Activated naive CD4-positive, alpha-beta T cell treated with Interleukin-2 at 50 U/mL for 16 hours (primary cell): Measurements from ENCODE around the gene STH.
"Not testable (repeated sequence)": the region's sequence is repeated elsewhere in the genome, so short reads cannot be mapped to it uniquely, and the experiment has no call there.

ENCODE experiments used
- DNase-seq: peaks from one replicate; pipeline ENCODE4 v3.0.0-alpha.2; 2020

The STH gene

DNA sequence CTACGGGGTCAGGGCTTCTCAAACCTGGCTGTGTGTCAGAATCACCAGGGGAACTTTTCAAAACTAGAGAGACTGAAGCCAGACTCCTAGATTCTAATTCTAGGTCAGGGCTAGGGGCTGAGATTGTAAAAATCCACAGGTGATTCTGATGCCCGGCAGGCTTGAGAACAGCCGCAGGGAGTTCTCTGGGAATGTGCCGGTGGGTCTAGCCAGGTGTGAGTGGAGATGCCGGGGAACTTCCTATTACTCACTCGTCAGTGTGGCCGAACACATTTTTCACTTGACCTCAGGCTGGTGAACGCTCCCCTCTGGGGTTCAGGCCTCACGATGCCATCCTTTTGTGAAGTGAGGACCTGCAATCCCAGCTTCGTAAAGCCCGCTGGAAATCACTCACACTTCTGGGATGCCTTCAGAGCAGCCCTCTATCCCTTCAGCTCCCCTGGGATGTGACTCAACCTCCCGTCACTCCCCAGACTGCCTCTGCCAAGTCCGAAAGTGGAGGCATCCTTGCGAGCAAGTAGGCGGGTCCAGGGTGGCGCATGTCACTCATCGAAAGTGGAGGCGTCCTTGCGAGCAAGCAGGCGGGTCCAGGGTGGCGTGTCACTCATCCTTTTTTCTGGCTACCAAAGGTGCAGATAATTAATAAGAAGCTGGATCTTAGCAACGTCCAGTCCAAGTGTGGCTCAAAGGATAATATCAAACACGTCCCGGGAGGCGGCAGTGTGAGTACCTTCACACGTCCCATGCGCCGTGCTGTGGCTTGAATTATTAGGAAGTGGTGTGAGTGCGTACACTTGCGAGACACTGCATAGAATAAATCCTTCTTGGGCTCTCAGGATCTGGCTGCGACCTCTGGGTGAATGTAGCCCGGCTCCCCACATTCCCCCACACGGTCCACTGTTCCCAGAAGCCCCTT is 10.9 kb downstream of the STH start:
- DNase-seq, result no peak

DNA sequence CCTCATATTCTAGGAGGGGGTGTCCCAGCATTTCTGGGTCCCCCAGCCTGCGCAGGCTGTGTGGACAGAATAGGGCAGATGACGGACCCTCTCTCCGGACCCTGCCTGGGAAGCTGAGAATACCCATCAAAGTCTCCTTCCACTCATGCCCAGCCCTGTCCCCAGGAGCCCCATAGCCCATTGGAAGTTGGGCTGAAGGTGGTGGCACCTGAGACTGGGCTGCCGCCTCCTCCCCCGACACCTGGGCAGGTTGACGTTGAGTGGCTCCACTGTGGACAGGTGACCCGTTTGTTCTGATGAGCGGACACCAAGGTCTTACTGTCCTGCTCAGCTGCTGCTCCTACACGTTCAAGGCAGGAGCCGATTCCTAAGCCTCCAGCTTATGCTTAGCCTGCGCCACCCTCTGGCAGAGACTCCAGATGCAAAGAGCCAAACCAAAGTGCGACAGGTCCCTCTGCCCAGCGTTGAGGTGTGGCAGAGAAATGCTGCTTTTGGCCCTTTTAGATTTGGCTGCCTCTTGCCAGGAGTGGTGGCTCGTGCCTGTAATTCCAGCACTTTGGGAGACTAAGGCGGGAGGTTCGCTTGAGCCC is 11.6 kb downstream of the STH start:
- no peak for DNase-seq

DNA sequence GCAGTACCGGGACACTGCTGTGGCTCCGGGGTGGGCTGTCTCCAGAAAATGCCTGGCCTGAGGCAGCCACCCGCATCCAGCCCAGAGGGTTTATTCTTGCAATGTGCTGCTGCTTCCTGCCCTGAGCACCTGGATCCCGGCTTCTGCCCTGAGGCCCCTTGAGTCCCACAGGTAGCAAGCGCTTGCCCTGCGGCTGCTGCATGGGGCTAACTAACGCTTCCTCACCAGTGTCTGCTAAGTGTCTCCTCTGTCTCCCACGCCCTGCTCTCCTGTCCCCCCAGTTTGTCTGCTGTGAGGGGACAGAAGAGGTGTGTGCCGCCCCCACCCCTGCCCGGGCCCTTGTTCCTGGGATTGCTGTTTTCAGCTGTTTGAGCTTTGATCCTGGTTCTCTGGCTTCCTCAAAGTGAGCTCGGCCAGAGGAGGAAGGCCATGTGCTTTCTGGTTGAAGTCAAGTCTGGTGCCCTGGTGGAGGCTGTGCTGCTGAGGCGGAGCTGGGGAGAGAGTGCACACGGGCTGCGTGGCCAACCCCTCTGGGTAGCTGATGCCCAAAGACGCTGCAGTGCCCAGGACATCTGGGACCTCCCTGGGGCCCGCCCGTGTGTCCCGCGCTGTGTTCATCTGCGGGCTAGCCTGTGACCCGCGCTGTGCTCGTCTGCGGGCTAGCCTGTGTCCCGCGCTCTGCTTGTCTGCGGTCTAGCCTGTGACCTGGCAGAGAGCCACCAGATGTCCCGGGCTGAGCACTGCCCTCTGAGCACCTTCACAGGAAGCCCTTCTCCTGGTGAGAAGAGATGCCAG is 12.9 kb downstream of the STH start:
- DNase-seq, result no peak

DNA sequence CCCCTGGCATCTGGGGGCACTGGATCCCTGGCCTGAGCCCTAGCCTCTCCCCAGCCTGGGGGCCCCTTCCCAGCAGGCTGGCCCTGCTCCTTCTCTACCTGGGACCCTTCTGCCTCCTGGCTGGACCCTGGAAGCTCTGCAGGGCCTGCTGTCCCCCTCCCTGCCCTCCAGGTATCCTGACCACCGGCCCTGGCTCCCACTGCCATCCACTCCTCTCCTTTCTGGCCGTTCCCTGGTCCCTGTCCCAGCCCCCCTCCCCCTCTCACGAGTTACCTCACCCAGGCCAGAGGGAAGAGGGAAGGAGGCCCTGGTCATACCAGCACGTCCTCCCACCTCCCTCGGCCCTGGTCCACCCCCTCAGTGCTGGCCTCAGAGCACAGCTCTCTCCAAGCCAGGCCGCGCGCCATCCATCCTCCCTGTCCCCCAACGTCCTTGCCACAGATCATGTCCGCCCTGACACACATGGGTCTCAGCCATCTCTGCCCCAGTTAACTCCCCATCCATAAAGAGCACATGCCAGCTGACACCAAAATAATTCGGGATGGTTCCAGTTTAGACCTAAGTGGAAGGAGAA is 13.5 kb downstream of the STH start:
- no peak for DNase-seq

DNA sequence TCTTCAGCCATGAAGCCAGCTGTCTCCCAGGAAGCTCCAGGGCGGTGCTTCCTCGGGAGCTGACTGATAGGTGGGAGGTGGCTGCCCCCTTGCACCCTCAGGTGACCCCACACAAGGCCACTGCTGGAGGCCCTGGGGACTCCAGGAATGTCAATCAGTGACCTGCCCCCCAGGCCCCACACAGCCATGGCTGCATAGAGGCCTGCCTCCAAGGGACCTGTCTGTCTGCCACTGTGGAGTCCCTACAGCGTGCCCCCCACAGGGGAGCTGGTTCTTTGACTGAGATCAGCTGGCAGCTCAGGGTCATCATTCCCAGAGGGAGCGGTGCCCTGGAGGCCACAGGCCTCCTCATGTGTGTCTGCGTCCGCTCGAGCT is 14.1 kb downstream of the STH start:
- no peak for DNase-seq

DNA sequence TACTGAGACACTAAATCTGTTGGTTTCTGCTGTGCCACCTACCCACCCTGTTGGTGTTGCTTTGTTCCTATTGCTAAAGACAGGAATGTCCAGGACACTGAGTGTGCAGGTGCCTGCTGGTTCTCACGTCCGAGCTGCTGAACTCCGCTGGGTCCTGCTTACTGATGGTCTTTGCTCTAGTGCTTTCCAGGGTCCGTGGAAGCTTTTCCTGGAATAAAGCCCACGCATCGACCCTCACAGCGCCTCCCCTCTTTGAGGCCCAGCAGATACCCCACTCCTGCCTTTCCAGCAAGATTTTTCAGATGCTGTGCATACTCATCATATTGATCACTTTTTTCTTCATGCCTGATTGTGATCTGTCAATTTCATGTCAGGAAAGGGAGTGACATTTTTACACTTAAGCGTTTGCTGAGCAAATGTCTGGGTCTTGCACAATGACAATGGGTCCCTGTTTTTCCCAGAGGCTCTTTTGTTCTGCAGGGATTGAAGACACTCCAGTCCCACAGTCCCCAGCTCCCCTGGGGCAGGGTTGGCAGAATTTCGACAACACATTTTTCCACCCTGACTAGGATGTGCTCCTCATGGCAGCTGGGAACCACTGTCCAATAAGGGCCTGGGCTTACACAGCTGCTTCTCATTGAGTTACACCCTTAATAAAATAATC is 14.6 kb downstream of the STH start:
- DNase-seq, result no peak

DNA sequence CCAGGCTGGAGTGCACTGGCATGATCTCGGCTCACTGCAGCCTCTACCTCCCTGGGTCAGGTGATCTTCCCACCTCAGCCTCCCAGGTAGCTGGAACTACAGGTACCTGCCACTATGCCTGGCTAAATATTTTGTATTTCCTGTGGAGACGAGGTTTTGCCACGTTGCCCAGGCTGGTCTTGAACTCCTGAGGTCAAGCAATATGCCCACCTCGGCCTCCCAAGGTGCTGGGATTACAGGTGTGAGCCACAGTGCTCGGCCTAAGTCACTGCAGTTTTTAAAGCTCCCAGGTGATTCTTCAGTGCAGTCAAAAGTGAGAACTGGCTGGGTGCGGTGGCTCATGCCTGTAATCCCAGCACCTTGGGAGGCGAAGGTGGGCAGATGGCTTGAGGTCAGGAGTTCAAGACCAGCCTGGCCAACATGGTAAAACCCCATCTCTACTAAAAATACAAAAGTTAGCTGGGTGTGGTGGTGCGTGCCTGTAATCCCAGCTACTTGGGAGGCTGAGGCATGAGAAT is 20.4 kb downstream of the STH start:
- DNase-seq, result not testable (repeated sequence)

DNA sequence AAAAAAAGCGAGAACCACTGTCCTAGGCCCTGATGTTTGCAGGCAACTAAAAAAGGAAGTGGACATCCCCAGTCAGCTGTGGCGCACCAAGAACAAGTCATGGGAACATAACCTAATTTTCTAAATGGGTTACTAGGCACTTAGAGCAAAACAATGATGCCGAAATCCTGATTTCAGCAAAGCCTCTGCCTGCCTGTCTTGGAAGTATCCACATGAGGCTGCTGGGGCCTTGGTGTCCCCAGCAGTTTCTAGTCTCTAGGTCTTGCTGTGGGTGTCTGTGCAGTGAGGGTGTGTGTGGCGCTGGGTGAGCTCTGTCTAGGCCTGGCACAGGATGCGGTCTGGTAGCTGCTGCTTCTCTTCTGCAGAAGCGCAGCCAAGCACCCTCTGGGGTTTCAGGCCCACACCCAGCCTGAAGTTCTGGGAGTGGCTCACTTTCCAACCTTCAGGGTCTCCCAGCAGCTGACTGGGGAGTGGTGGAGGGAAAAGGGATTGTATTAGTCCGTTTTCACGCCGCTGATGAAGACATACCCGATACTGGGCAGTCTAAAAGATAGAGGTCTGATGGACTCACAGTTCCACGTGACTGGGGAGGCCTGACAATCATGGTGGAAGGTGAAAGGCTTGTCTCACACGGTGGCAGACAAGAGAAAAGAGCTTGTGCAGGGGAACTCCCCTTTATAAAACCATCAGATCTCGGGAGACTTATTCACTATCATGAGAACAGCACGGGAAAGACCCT is 21.1 kb downstream of the STH start:
- DNase-seq, result peak; percentile 60

DNA sequence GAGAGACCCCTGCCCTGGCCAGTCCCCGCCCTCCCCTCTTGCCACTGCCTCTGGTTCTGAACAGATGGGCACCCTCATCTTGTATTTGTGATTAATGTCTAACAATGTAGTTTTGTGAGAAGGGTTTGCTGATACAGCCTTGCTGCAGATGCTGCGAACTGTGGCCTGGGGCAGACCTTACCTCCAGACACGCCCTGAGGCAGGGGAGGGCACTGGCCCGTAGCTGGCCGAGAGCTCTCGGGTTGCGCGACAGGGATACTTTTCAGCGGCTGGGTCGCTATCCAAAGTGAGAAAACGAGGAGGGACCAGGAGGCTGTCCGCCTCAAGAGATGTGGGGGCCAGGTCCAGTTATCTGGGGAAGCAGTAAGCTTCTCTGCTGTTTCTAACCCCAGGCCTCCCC is 21.9 kb downstream of the STH start:
- DNase-seq, result no peak

DNA sequence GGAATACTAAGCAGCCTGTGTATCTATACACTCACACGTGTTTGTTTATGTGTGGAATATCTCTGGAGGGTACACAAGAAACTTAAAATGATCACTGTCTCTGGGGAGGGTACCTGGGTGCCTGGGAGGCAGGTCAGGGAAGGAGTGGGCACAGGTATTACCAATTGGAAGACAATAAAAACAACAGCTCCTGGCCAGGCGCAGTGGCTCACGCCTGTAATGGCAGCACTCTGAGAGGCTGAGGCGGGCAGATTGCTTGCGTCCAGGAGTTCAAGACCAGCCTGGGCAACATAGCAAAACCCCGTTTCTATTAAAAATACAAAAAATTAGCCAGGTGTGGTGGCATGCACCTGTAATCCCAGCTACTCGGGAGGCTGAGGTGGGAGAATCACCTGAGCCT is 24.3 kb downstream of the STH start:
- DNase-seq, result not testable (repeated sequence)

DNA sequence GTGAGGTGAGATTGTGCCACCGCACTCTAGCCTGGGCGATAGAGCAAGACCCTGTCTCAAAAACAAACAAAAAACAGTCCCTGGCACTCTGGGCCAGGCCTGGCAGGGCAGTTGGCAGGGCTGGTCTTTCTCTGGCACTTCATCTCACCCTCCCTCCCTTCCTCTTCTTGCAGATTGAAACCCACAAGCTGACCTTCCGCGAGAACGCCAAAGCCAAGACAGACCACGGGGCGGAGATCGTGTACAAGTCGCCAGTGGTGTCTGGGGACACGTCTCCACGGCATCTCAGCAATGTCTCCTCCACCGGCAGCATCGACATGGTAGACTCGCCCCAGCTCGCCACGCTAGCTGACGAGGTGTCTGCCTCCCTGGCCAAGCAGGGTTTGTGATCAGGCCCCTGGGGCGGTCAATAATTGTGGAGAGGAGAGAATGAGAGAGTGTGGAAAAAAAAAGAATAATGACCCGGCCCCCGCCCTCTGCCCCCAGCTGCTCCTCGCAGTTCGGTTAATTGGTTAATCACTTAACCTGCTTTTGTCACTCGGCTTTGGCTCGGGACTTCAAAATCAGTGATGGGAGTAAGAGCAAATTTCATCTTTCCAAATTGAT is 24.8 kb downstream of the STH start:
- no peak for DNase-seq

DNA sequence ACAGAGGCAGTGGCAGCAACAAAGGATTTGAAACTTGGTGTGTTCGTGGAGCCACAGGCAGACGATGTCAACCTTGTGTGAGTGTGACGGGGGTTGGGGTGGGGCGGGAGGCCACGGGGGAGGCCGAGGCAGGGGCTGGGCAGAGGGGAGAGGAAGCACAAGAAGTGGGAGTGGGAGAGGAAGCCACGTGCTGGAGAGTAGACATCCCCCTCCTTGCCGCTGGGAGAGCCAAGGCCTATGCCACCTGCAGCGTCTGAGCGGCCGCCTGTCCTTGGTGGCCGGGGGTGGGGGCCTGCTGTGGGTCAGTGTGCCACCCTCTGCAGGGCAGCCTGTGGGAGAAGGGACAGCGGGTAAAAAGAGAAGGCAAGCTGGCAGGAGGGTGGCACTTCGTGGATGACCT is 25.5 kb downstream of the STH start:
- no peak for DNase-seq

DNA sequence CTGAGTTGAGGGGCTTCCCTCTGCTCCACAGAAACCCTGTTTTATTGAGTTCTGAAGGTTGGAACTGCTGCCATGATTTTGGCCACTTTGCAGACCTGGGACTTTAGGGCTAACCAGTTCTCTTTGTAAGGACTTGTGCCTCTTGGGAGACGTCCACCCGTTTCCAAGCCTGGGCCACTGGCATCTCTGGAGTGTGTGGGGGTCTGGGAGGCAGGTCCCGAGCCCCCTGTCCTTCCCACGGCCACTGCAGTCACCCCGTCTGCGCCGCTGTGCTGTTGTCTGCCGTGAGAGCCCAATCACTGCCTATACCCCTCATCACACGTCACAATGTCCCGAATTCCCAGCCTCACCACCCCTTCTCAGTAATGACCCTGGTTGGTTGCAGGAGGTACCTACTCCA is 26.0 kb downstream of the STH start:
- no peak for DNase-seq

DNA sequence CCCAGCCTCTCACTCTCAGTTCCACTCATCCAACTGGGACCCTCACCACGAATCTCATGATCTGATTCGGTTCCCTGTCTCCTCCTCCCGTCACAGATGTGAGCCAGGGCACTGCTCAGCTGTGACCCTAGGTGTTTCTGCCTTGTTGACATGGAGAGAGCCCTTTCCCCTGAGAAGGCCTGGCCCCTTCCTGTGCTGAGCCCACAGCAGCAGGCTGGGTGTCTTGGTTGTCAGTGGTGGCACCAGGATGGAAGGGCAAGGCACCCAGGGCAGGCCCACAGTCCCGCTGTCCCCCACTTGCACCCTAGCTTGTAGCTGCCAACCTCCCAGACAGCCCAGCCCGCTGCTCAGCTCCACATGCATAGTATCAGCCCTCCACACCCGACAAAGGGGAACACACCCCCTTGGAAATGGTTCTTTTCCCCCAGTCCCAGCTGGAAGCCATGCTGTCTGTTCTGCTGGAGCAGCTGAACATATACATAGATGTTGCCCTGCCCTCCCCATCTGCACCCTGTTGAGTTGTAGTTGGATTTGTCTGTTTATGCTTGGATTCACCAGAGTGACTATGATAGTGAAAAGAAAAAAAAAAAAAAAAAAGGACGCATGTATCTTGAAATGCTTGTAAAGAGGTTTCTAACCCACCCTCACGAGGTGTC is 26.6 kb downstream of the STH start:
- DNase-seq, result no peak

DNA sequence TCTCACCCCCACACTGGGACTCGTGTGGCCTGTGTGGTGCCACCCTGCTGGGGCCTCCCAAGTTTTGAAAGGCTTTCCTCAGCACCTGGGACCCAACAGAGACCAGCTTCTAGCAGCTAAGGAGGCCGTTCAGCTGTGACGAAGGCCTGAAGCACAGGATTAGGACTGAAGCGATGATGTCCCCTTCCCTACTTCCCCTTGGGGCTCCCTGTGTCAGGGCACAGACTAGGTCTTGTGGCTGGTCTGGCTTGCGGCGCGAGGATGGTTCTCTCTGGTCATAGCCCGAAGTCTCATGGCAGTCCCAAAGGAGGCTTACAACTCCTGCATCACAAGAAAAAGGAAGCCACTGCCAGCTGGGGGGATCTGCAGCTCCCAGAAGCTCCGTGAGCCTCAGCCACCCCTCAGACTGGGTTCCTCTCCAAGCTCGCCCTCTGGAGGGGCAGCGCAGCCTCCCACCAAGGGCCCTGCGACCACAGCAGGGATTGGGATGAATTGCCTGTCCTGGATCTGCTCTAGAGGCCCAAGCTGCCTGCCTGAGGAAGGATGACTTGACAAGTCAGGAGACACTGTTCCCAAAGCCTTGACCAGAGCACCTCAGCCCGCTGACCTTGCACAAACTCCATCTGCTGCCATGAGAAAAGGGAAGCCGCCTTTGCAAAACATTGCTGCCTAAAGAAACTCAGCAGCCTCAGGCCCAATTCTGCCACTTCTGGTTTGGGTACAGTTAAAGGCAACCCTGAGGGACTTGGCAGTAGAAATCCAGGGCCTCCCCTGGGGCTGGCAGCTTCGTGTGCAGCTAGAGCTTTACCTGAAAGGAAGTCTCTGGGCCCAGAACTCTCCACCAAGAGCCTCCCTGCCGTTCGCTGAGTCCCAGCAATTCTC is 27.4 kb downstream of the STH start:
- DNase-seq, result no peak

DNA sequence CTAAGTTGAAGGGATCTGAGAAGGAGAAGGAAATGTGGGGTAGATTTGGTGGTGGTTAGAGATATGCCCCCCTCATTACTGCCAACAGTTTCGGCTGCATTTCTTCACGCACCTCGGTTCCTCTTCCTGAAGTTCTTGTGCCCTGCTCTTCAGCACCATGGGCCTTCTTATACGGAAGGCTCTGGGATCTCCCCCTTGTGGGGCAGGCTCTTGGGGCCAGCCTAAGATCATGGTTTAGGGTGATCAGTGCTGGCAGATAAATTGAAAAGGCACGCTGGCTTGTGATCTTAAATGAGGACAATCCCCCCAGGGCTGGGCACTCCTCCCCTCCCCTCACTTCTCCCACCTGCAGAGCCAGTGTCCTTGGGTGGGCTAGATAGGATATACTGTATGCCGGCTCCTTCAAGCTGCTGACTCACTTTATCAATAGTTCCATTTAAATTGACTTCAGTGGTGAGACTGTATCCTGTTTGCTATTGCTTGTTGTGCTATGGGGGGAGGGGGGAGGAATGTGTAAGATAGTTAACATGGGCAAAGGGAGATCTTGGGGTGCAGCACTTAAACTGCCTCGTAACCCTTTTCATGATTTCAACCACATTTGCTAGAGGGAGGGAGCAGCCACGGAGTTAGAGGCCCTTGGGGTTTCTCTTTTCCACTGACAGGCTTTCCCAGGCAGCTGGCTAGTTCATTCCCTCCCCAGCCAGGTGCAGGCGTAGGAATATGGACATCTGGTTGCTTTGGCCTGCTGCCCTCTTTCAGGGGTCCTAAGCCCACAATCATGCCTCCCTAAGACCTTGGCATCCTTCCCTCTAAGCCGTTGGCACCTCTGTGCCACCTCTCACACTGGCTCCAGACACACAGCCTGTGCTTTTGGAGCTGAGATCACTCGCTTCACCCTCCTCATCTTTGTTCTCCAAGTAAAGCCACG is 28.3 kb downstream of the STH start:
- no peak for DNase-seq

DNA sequence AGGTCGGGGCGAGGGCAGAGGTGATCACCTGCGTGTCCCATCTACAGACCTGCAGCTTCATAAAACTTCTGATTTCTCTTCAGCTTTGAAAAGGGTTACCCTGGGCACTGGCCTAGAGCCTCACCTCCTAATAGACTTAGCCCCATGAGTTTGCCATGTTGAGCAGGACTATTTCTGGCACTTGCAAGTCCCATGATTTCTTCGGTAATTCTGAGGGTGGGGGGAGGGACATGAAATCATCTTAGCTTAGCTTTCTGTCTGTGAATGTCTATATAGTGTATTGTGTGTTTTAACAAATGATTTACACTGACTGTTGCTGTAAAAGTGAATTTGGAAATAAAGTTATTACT is 28.9 kb downstream of the STH start:
- DNase-seq, result no peak

DNA sequence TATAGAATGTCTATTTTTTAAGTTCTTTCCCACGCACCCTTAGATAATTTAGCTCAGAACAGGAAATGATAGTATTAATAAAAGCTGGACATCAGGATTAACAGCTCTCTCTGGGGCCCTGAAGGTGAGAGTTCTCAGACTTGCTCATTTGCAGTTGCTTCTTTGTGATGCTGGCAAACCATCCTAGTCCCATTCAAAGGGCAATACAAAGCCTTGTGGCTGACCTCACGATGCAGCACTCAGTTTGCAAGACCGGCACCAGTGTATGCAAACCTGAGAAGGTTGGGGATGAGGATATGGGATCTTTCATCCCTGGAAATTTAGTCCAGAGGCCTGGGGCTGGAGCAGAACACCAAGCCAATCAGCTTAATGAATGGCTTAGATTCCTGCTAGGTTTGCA is 29.3 kb downstream of the STH start:
- no peak for DNase-seq
